ENCODE measurements around the gene FBXL14.

FBXL14 gene

GRCh38 chr12:1532375-1533165 lies 61.8 kb downstream of the FBXL14 start:
- no peak for DNase-seq

DNA sequence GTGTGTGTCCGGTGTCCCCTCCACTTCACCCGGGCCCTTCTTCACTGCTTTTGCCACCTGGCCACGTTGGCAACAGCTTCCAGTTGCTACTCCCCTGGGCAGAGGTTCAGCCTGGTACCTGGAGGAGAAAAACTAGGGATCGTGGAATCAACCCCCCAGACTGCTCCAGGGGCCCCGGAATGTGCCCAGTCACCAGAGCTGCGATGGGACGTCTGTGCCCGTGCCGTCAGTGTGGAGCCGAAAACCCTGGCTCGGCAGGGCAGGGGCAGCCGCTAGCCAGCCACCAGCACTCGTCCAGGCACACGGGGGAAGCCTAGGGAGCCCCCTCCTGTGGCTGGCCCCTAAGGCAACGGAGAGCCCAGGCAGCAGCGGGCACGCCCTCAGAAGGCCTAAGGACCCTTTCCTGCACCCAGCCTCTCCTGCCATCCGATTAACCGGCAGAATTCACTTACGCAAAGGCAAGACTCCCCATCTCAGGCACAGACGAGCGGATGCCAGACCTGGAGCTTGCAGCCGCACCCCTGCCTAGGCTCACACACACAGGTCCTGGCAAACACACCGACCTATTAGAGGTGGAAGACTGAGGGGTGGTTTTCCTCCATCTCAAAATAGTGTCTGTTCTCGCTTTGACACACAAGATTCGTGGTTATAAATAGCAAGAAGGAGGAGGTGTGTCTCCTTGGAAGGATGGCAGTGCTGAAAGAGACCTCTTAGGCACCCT lies 62.6 kb downstream of the FBXL14 start:
- no peak for DNase-seq

DNA sequence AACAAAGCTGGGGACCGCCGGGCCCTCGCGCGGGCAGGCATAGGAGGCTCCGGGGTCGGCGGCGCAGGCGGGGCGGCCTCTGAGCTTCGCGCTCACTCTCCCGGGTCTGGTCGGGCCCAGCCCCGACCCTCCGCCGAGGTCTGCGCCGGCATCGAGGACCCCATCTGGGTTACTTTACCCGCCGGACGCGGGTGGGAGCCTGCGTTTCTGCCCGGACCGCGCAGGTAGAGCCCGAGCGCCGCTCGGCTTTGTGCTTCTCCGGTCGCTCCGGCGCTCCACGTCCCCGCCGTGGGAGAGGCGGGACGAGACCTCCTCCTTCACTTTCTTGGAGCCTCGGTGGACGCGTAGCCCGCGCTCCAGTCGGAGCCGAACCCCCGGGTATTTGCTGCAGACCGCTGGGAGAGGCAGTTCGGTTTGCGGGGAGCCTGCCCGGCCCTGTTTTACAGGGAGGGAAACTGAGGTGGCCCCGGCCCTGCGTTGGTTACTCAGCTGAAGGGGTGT lies 63.2 kb downstream of the FBXL14 start:
- DNase-seq: no peak

GRCh38 chr12:1530592-1531152 lies 63.7 kb downstream of the FBXL14 start:
- DNase-seq: no peak

- no peak for DNase-seq
These were observed 64.4 kb downstream of the FBXL14 start for GRCh38 chr12:1529862-1530591.

DNA sequence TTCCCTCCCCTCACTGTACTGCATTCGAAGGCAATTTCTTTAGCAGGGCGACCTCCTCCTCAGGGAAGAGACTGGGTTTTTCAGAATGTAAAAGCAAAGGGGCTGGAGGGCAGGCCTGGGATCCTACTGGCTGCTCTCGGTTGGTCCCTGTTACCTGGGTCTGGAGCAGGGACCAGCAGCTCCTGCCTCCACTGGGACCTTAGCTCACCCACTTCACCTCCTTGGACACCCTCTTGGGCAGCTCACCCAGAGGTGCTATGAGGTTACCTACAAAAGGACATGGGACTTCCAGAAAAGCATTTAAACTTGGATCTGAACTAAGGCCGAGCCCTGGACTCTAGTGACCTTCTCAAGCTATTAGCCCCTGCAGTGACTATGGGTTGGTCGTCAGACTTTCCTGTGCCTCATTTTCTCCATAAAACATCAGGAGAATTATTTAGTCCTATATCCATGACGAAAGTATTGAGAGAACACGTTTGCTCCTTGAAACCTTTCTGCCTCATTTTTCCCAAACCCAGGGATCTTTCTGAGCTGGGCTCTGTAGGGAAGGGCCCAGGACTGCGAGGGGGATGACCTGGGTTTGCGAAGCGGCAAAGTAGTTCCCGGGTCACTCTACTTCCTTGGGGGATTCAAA lies 65.0 kb downstream of the FBXL14 start:
- no peak for DNase-seq

DNA sequence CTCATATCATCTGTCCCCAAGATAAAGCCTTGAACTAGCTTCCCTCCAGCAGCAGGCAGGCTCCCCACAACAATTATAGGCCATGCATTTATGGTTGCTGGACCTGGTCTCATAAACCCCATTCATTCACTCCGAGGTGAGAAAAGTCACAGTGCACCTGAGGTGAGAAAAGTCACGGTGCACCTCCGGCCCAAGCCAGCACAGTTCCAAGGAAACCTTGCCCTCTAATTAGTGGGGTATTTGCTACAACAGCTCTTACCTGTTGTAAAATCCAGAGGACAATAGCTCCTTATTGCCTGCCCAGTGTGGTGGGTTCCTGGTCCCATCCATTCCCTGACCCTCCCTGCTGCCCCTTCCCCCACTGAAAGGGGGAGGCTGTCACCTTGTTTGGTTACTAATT lies 65.6 kb downstream of the FBXL14 start:
- no peak for DNase-seq

GRCh38 chr12:1527789-1528188 lies 66.6 kb downstream of the FBXL14 start:
- no peak for DNase-seq

- no peak for DNase-seq
These were observed 68.5 kb downstream of the FBXL14 start for GRCh38 chr12:1525858-1526257.

- DNase-seq: no peak
These were observed 70.8 kb downstream of the FBXL14 start for GRCh38 chr12:1523558-1524050.

DNA sequence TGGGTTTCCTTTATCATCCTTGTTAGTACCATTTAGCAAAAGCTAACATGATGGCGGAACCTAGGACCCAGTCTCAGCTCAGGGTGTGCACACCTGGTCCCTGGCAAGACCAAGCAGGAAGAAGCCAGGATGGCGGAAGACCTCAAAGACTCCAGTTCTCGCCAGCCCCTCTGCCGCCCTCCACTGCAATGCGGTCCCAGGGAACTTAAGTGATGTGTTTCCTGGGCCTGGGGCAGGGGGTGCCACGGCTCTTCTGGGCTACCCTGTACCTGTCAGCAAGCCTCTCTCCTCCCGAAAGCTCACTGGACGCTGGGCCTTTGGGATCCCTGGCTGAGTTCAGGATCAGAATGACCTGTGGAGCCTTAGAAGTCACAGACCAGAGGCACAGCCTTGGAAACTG lies 71.3 kb downstream of the FBXL14 start:
- no peak for DNase-seq

- DNase-seq: no peak
These were observed 74.7 kb downstream of the FBXL14 start for GRCh38 chr12:1519642-1520041.

DNA sequence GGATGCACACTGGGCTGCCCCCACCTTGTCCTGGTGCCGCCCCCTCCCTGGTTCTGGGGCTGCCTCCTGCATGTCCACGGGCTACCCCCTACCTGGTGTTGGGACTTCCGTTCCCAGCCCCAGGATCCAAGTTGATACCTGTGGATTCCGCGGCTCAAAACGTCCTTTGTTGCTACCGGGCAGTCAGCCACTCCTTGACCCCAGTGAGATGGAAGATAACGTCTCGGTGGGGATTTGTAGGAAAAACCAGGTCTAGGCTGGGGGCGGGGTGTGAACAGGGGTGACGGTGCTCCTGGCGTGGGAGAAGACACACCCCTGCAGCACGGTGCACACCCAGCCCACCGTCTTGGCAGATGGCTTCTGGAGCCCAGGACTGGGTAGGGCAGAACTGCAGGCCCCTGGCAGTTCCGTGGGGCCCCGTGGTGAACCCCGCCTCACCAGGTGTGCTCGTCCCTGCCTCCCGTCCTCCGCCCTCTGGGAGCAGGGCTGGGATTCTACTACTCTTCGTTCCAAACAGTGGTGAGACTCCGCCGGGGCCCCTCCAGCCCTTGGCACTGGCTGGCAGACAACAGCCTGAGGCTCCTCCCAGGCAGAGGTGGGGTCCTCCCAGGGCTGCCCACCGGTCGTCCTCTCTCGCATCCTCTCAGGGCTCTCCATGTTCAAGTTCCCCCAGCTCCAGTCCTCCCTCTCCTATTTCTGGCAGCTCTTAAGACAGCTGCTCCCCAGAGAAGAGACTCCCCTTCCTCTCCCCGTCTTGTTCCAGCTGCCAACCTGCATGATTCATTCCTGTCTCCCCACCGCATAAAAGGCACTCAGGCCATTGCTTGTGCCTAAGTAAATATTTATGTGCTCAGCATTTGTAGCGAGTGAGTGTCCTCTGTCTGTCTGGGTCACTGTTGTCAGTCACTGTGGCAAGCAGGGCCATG lies 75.5 kb downstream of the FBXL14 start:
- no peak for DNase-seq

DNA sequence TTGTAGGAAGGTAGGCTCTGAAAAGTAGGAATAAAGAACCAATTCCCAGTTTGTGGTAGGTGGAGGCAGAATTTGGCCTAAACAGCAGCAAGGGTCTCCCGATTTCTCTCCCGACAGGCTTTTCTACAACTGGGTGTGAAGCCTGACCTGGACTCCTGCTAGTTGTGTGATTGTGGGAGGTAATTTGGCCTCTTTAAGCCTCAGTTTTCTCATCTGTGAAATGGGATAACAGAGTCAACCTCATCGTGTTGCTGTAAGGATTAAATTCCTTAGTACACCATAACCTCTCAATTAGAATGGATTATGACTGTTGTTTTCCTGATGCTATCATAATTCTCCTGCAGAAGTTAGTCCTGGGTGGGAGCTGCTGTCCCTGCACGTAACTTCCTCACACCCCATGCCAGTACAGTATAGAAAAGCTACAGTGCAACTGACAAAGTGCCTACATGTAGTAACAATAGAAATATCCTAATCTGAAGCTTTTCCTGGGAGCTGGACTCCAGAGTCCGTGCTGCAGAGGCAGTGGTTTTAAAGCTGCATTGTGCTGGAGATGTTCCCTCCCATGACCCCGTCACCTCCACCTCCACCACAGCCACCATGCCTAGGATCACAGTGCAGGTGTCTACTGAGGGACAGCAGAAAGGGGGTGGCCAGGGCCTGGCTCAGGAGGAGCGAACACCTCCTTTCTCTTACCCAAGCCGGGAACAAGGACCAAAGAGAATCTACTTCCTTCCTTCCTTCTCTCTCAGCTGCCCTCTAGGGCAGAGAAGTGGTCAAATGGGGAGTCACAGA lies 76.5 kb downstream of the FBXL14 start:
- no peak for DNase-seq

DNA sequence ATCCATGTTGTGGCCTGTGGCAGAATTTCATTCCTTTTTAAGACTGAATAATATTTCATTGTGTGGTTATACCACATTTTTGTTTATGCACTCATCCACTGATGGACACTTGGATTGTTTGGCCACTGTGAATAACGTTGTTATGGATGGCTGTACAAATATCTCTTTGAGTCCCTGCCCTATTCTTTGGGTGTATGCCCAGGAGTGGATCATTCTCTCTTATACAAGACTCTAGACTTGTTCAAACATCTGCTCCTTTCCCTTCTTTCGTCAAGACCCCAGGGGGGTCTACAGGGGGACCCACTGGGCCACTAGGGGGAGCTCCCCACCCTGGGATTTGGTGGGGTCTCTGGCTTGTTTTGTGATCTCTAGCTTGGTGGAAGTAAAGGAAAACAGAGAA lies 77.4 kb downstream of the FBXL14 start:
- DNase-seq: no peak

Data from KG1 (cell line).